Cerebellar cortex (tissue), 1 donor: ENCODE measurements around the gene ZBTB7A.

Experiments
- DNase-seq: peaks from one replicate; pipeline ENCODE4 v3.0.0-alpha.2; 2015; ENCODE audit warnings: low spot score

Gene ZBTB7A

GRCh38 chr19:4035582-4035981, 31.1 kb downstream of the ZBTB7A start:
- no peak for DNase-seq

- DNase-seq: no peak
Observed at GRCh38 chr19:4035018-4035566, 31.6 kb downstream of the ZBTB7A start.

- no peak for DNase-seq
Observed at GRCh38 chr19:4034048-4035017, 32.4 kb downstream of the ZBTB7A start.

- DNase-seq: no peak
Observed at GRCh38 chr19:4033028-4033956, 33.4 kb downstream of the ZBTB7A start.

- DNase-seq: no peak
Observed at GRCh38 chr19:4032436-4032835, 34.3 kb downstream of the ZBTB7A start.

GRCh38 chr19:4031420-4031819, 35.3 kb downstream of the ZBTB7A start:
- no peak for DNase-seq

- DNase-seq: no peak
Observed at GRCh38 chr19:4030981-4031380, 35.7 kb downstream of the ZBTB7A start.

GRCh38 chr19:4030552-4030951, 36.1 kb downstream of the ZBTB7A start:
- DNase-seq: no peak

GRCh38 chr19:4029247-4029614, 37.5 kb downstream of the ZBTB7A start:
- DNase-seq: no peak

GRCh38 chr19:4028334-4029246, 38.1 kb downstream of the ZBTB7A start:
- no peak for DNase-seq

- DNase-seq: no peak
Observed at GRCh38 chr19:4027146-4027545, 39.6 kb downstream of the ZBTB7A start.

- no peak for DNase-seq
Observed at GRCh38 chr19:4025317-4025716, 41.4 kb downstream of the ZBTB7A start.

- no peak for DNase-seq
Observed at GRCh38 chr19:4023600-4024398, 42.9 kb downstream of the ZBTB7A start.

GRCh38 chr19:4019578-4019977, 47.1 kb downstream of the ZBTB7A start:
- no peak for DNase-seq

- no peak for DNase-seq
Observed at GRCh38 chr19:4018775-4019504, 47.8 kb downstream of the ZBTB7A start.

- peak; percentile 63 for DNase-seq
Observed at GRCh38 chr19:4018140-4018613, 48.5 kb downstream of the ZBTB7A start.

GRCh38 chr19:4016903-4017638, 49.6 kb downstream of the ZBTB7A start:
- DNase-seq: no peak

GRCh38 chr19:4016486-4016885, 50.2 kb downstream of the ZBTB7A start:
- no peak for DNase-seq
